ENCODE data around the gene LARP1.

LARP1 gene

GRCh38 chr5:154723740-154724505 lies 31.3 kb upstream of the LARP1 start:
- H2AFZ ChIP-seq (ENCODE audit: insufficient read depth, low read length, poor library complexity): no peak overlapping the region
- no peaks in the 10 kb centered on the region for H3K36me3 ChIP-seq (ENCODE audit: control insufficient read depth in 1 of 2, insufficient read depth in 2 of 2, low read length in 2 of 2)
- H2BK120ac ChIP-seq (ENCODE audit: insufficient read depth, low read length, poor library complexity): no peak overlapping the region
- no peak overlapping the region for H3K23ac ChIP-seq (ENCODE audit: low read length)
- WGBS (ENCODE audit: extremely low coverage, insufficient coverage, insufficient read length): no CpG with 5 or more reads among the region's 2 CpGs
- no peak overlapping the region for H2BK12ac ChIP-seq (ENCODE audit: low read length)
- H3K9ac ChIP-seq (ENCODE audit: low read length): no peak overlapping the region
- no peak overlapping the region for H3K14ac ChIP-seq (ENCODE audit: low read length)
- peaks cover 0 to 5% of the 10 kb centered on the region in 2 experiments for H3K4me1 ChIP-seq (ENCODE audit: control insufficient read depth in 1 of 2, insufficient read depth in 2 of 2, low read length in 2 of 2)
- H3K4ac ChIP-seq (ENCODE audit: low read depth, low read length): no peak overlapping the region
- H4K8ac ChIP-seq (ENCODE audit: low read depth, low read length): peak overlapping the region; percentile 43
- no peak overlapping the region for H3K4me3 ChIP-seq (ENCODE audit: low read depth, low read length)
- H3K79me2 ChIP-seq (ENCODE audit: control insufficient read depth, insufficient read depth, low read length, poor library complexity): no peaks in the 10 kb centered on the region
- H3K27me3 ChIP-seq (ENCODE audit: insufficient read depth, low read length): no peaks in the 10 kb centered on the region
- H3K79me1 ChIP-seq (ENCODE audit: low read length): no peaks in the 10 kb centered on the region
- H3K18ac ChIP-seq (ENCODE audit: low read length): no peak overlapping the region
- no peak overlapping the region for H3K4me2 ChIP-seq (ENCODE audit: low read length)
- no peak overlapping the region for H3K27ac ChIP-seq (ENCODE audit: low read depth, low read length)
- no peak overlapping the region for H2BK5ac ChIP-seq (ENCODE audit: low read depth, low read length, poor library complexity)
- DNase-seq: no peak
- no peak overlapping the region for H4K91ac ChIP-seq (ENCODE audit: low read depth, low read length)
- no peak overlapping the region for H2AK5ac ChIP-seq (ENCODE audit: low read length)
- peaks cover 1% of the 10 kb centered on the region for H3K9me3 ChIP-seq (ENCODE audit: insufficient read depth, low read depth, low read length)
- H4K12ac ChIP-seq (ENCODE audit: low read depth, low read length): no peak overlapping the region

GRCh38 chr5:154727361-154727760 lies 27.8 kb upstream of the LARP1 start:
- no peak for DNase-seq
- no peak overlapping the region for H2BK5ac ChIP-seq (ENCODE audit: low read depth, low read length, poor library complexity)
- no peak overlapping the region for H3K23ac ChIP-seq (ENCODE audit: low read length)

GRCh38 chr5:154728939-154729588 lies 26.1 kb upstream of the LARP1 start:
- Histone ChIP-seq H3K14ac (ENCODE audit: low read length) (no peak overlapping the region), H3K27ac (ENCODE audit: low read depth, low read length) (no peak overlapping the region), H2AFZ (ENCODE audit: insufficient read depth, low read length, poor library complexity) (no peak overlapping the region), H3K9ac (ENCODE audit: low read length) (no peak overlapping the region), H2BK12ac (ENCODE audit: low read length) (no peak overlapping the region), H2AK5ac (ENCODE audit: low read length) (no peak overlapping the region), H3K4me2 (ENCODE audit: low read length) (no peak overlapping the region), H3K79me1 (ENCODE audit: low read length) (no peaks in the 10 kb centered on the region), H4K8ac (ENCODE audit: low read depth, low read length) (no peak overlapping the region), H3K36me3 (ENCODE audit: control insufficient read depth in 1 of 2, insufficient read depth in 2 of 2, low read length in 2 of 2) (no peaks in the 10 kb centered on the region), H2BK5ac (ENCODE audit: low read depth, low read length, poor library complexity) (no peak overlapping the region), H3K23ac (ENCODE audit: low read length) (no peak overlapping the region), H4K91ac (ENCODE audit: low read depth, low read length) (no peak overlapping the region), H3K18ac (ENCODE audit: low read length) (no peak overlapping the region), H3K4ac (ENCODE audit: low read depth, low read length) (no peak overlapping the region), H2BK120ac (ENCODE audit: insufficient read depth, low read length, poor library complexity) (no peak overlapping the region), H3K79me2 (ENCODE audit: control insufficient read depth, insufficient read depth, low read length, poor library complexity) (no peaks in the 10 kb centered on the region), H3K4me1 (ENCODE audit: control insufficient read depth in 1 of 2, insufficient read depth in 2 of 2, low read length in 2 of 2) (peaks cover 0 to 2% of the 10 kb centered on the region in 2 experiments), H3K4me3 (ENCODE audit: low read depth, low read length) (no peak overlapping the region), H3K27me3 (ENCODE audit: insufficient read depth, low read length) (no peaks in the 10 kb centered on the region), H4K12ac (ENCODE audit: low read depth, low read length) (no peak overlapping the region), H3K9me3 (ENCODE audit: insufficient read depth, low read depth, low read length) (no peaks in the 10 kb centered on the region)
- WGBS (ENCODE audit: extremely low coverage, insufficient coverage, insufficient read length): no CpG with 5 or more reads among the region's 3 CpGs
- DNase-seq: no peak

More at GRCh38 chr5:154727361-154727760, 27.8 kb upstream of the LARP1 start:
- H3K4me2 ChIP-seq (ENCODE audit: low read length): no peak overlapping the region
- no peak overlapping the region for H4K8ac ChIP-seq (ENCODE audit: low read depth, low read length)
- H4K12ac ChIP-seq (ENCODE audit: low read depth, low read length): no peak overlapping the region
- H3K18ac ChIP-seq (ENCODE audit: low read length): no peak overlapping the region
- H2BK12ac ChIP-seq (ENCODE audit: low read length): no peak overlapping the region
- no peak overlapping the region for H2AK5ac ChIP-seq (ENCODE audit: low read length)
- no peak overlapping the region for H3K9ac ChIP-seq (ENCODE audit: low read length)
- H3K79me1 ChIP-seq (ENCODE audit: low read length): no peaks in the 10 kb centered on the region
- no peak overlapping the region for H3K4me3 ChIP-seq (ENCODE audit: low read depth, low read length)
- no peak overlapping the region for H3K14ac ChIP-seq (ENCODE audit: low read length)
- no peak overlapping the region for H2AFZ ChIP-seq (ENCODE audit: insufficient read depth, low read length, poor library complexity)
- WGBS (ENCODE audit: extremely low coverage, insufficient coverage, insufficient read length): no CpG with 5 or more reads among the region's 1 CpG
- H3K36me3 ChIP-seq (ENCODE audit: control insufficient read depth in 1 of 2, insufficient read depth in 2 of 2, low read length in 2 of 2): no peaks in the 10 kb centered on the region
- no peaks in the 10 kb centered on the region for H3K9me3 ChIP-seq (ENCODE audit: insufficient read depth, low read depth, low read length)
- no peak overlapping the region for H4K91ac ChIP-seq (ENCODE audit: low read depth, low read length)
- no peak overlapping the region for H3K27ac ChIP-seq (ENCODE audit: low read depth, low read length)
- H3K4me1 ChIP-seq (ENCODE audit: control insufficient read depth in 1 of 2, insufficient read depth in 2 of 2, low read length in 2 of 2): peaks cover 0 to 2% of the 10 kb centered on the region in 2 experiments
- no peaks in the 10 kb centered on the region for H3K27me3 ChIP-seq (ENCODE audit: insufficient read depth, low read length)
- H3K4ac ChIP-seq (ENCODE audit: low read depth, low read length): no peak overlapping the region
- H3K79me2 ChIP-seq (ENCODE audit: control insufficient read depth, insufficient read depth, low read length, poor library complexity): no peaks in the 10 kb centered on the region
- no peak overlapping the region for H2BK120ac ChIP-seq (ENCODE audit: insufficient read depth, low read length, poor library complexity)

- H2AK5ac ChIP-seq (ENCODE audit: low read length): no peak overlapping the region
- no peak overlapping the region for H3K4me2 ChIP-seq (ENCODE audit: low read length)
- H2BK12ac ChIP-seq (ENCODE audit: low read length): no peak overlapping the region
- H4K12ac ChIP-seq (ENCODE audit: low read depth, low read length): no peak overlapping the region
- no peak overlapping the region for H3K4ac ChIP-seq (ENCODE audit: low read depth, low read length)
- H4K8ac ChIP-seq (ENCODE audit: low read depth, low read length): no peak overlapping the region
- no peaks in the 10 kb centered on the region for H3K27me3 ChIP-seq (ENCODE audit: insufficient read depth, low read length)
- peaks cover 0 to 2% of the 10 kb centered on the region in 2 experiments for H3K4me1 ChIP-seq (ENCODE audit: control insufficient read depth in 1 of 2, insufficient read depth in 2 of 2, low read length in 2 of 2)
- DNase-seq: no peak
- H2AFZ ChIP-seq (ENCODE audit: insufficient read depth, low read length, poor library complexity): no peak overlapping the region
- no peak overlapping the region for H3K4me3 ChIP-seq (ENCODE audit: low read depth, low read length)
- no peak overlapping the region for H3K18ac ChIP-seq (ENCODE audit: low read length)
- H3K23ac ChIP-seq (ENCODE audit: low read length): no peak overlapping the region
- H3K14ac ChIP-seq (ENCODE audit: low read length): no peak overlapping the region
- H3K27ac ChIP-seq (ENCODE audit: low read depth, low read length): no peak overlapping the region
- no peaks in the 10 kb centered on the region for H3K79me2 ChIP-seq (ENCODE audit: control insufficient read depth, insufficient read depth, low read length, poor library complexity)
- H2BK120ac ChIP-seq (ENCODE audit: insufficient read depth, low read length, poor library complexity): no peak overlapping the region
- H4K91ac ChIP-seq (ENCODE audit: low read depth, low read length): no peak overlapping the region
- H3K36me3 ChIP-seq (ENCODE audit: control insufficient read depth in 1 of 2, insufficient read depth in 2 of 2, low read length in 2 of 2): no peaks in the 10 kb centered on the region
- H3K9ac ChIP-seq (ENCODE audit: low read length): no peak overlapping the region
- no peaks in the 10 kb centered on the region for H3K79me1 ChIP-seq (ENCODE audit: low read length)
- no peaks in the 10 kb centered on the region for H3K9me3 ChIP-seq (ENCODE audit: insufficient read depth, low read depth, low read length)
- H2BK5ac ChIP-seq (ENCODE audit: low read depth, low read length, poor library complexity): no peak overlapping the region
- no CpG with 5 or more reads among the region's 3 CpGs for WGBS (ENCODE audit: extremely low coverage, insufficient coverage, insufficient read length)
These were observed 25.6 kb upstream of the LARP1 start for GRCh38 chr5:154729613-154730012.
